ENCODE measurements around the gene EWSR1.

The EWSR1 gene

DNA sequence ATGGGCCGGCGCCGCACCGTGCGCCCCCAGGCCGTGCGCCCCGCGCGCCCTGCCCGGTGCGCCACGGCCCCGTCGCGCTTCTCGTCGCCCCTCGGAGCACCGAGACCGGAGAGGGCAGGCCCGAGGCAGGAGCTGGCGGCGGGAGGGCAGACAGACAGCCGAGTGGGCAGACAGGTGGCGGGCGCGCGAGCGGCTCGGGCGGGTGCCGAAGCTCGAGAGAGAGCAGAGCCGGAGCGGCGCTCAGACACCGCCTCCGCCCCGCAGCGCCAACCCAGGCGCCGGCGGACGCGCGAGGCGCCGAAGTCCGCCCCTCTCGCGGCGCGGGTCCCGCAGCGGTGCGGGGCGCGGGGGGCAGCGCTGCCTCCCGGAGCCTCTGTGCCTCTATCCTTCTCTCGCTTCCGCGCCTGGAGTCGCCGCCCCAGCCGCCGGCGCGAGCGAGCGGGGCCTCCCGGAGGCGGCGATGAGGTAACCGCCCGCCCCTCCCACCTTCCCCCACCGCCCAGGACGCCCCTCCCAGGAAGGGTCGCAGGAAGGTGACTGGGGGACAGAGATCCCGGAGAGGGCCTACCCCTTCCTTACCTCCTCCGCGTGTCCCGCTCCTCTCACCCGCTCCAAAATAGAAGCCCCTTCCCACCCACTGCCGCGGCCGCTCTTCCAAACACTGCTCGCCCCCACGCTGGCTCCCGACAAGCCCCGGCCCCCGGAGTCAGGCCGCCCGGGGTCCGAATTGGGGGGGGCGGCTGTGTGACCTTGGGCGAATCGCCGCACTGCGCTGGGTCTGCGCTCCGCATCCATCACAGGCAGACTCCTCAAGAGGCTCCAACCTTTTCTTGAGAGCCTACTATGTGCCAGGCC is 47.4 kb downstream of the EWSR1 start, which contains the start of gene RASL10A:
TSS of gene RASL10A (minus strand) at position 412 of the 855 bp plus-strand sequence. CDS start 451 bp downstream, outside the sequence.
- peaks cover 11% of the 10 kb centered on the region; the same call in 1 of the 2 replicates for H3K4me1 ChIP-seq (ENCODE audit: insufficient read depth, low read length)
- peaks cover 9% of the 10 kb centered on the region for H3K27me3 ChIP-seq (ENCODE audit: insufficient read depth, low read length, poor library complexity)
- H3K4me2 ChIP-seq (ENCODE audit: insufficient read depth, low read length), result peak within 1 kb of the TSS; percentile 54
- TF ChIP-seq, protein P1, sequence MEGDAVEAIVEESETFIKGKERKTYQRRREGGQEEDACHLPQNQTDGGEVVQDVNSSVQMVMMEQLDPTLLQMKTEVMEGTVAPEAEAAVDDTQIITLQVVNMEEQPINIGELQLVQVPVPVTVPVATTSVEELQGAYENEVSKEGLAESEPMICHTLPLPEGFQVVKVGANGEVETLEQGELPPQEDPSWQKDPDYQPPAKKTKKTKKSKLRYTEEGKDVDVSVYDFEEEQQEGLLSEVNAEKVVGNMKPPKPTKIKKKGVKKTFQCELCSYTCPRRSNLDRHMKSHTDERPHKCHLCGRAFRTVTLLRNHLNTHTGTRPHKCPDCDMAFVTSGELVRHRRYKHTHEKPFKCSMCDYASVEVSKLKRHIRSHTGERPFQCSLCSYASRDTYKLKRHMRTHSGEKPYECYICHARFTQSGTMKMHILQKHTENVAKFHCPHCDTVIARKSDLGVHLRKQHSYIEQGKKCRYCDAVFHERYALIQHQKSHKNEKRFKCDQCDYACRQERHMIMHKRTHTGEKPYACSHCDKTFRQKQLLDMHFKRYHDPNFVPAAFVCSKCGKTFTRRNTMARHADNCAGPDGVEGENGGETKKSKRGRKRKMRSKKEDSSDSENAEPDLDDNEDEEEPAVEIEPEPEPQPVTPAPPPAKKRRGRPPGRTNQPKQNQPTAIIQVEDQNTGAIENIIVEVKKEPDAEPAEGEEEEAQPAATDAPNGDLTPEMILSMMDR (IDR thresholded peaks at IDR 0.05; ENCODE audit: borderline replicate concordance, extremely low read depth, low read length, poor library complexity, severe bottlenecking), result no peak
- no peak for TF ChIP-seq EZH2 (IDR thresholded peaks at IDR 0.05; ENCODE audit: borderline replicate concordance, low read depth, low read length, severe bottlenecking)
- no peaks in the 10 kb centered on the region for H3K79me2 ChIP-seq (ENCODE audit: insufficient read depth, low read length)
- peak within 1 kb of the TSS in 1 of 2 experiments; percentile 36; a peak in 2 of 4 replicates for H3K4me3 ChIP-seq (ENCODE audit: low read depth in 1 of 2, low read length in 2 of 2)
- H3K9ac ChIP-seq (ENCODE audit: low read depth, low read length), result no peak within 1 kb of the TSS; the same call in 1 of the 2 replicates
- H3K27ac ChIP-seq (ENCODE audit: low read length), result no peak within 1 kb of the TSS
- ATAC-seq (ENCODE audit: insufficient read depth, low read depth), result peak; percentile 55
- peaks cover 5% of the 10 kb centered on the region; the same call in 1 of the 2 replicates for H4K20me1 ChIP-seq (ENCODE audit: insufficient read depth, low read length)
- peak; percentile 32 for DNase-seq
- no peak within 1 kb of the TSS for H2AFZ ChIP-seq (ENCODE audit: low read depth, low read length)
- no peaks in the 10 kb centered on the region for H3K36me3 ChIP-seq (ENCODE audit: insufficient read depth, low read length)
- H3K9me3 ChIP-seq (ENCODE audit: insufficient read depth, low read length, severe bottlenecking), result no peaks in the 10 kb centered on the region

DNA sequence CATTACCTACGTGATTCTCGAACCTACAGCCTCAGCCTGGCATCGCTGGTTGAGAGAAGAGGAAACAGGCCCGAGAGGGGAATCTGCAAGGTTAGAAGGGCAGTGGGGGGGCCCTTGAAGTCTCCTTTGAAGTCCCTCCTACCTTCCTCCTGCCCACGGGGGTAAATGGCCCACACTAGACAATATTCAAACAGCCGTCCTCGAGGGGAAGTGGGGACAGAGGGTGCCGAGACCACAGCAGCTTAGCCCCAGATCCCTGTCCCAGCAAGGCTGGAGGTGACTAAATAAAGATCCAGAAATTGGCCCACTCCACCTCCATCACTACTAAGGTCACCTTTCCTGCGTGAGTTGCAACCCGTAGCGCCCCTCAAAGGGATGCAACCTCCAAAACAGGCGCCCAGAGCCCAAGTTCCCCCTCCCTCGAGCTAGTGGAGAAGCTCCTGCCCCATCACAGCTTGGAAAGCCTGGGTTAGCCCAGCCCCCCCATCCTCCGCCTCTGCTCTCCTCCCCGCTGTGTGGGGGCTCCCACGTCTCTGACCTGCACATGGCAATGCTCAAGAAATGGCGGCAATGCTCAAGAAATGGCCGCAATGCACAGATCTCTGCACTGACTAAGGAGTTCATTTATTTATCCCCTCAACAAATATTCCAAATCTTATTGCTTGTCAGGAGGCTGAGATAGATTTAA is 48.2 kb downstream of the EWSR1 start:
- Histone ChIP-seq H3K79me2 (ENCODE audit: insufficient read depth, low read length) (no peaks in the 10 kb centered on the region), H3K27me3 (ENCODE audit: insufficient read depth, low read length, poor library complexity) (peaks cover 9% of the 10 kb centered on the region), H3K4me2 (ENCODE audit: insufficient read depth, low read length) (no peak overlapping the region), H3K36me3 (ENCODE audit: insufficient read depth, low read length) (no peaks in the 10 kb centered on the region), H3K9me3 (ENCODE audit: insufficient read depth, low read length, severe bottlenecking) (no peaks in the 10 kb centered on the region), H2AFZ (ENCODE audit: low read depth, low read length) (no peak overlapping the region), H3K4me1 (ENCODE audit: insufficient read depth, low read length) (peaks cover 11% of the 10 kb centered on the region; the same call in 1 of the 2 replicates), H4K20me1 (ENCODE audit: insufficient read depth, low read length) (peaks cover 5% of the 10 kb centered on the region; the same call in 1 of the 2 replicates), H3K27ac (ENCODE audit: low read length) (no peak overlapping the region), H3K4me3 (ENCODE audit: low read depth in 1 of 2, low read length in 2 of 2) (no peak overlapping the region), H3K9ac (ENCODE audit: low read depth, low read length) (no peak overlapping the region)
- DNase-seq, result no peak
- TF ChIP-seq, protein P1 (IDR thresholded peaks at IDR 0.05; ENCODE audit: borderline replicate concordance, extremely low read depth, low read length, poor library complexity, severe bottlenecking), result no peak
- no peak for TF ChIP-seq EZH2 (IDR thresholded peaks at IDR 0.05; ENCODE audit: borderline replicate concordance, low read depth, low read length, severe bottlenecking)
- ATAC-seq (ENCODE audit: insufficient read depth, low read depth), result no peak

DNA sequence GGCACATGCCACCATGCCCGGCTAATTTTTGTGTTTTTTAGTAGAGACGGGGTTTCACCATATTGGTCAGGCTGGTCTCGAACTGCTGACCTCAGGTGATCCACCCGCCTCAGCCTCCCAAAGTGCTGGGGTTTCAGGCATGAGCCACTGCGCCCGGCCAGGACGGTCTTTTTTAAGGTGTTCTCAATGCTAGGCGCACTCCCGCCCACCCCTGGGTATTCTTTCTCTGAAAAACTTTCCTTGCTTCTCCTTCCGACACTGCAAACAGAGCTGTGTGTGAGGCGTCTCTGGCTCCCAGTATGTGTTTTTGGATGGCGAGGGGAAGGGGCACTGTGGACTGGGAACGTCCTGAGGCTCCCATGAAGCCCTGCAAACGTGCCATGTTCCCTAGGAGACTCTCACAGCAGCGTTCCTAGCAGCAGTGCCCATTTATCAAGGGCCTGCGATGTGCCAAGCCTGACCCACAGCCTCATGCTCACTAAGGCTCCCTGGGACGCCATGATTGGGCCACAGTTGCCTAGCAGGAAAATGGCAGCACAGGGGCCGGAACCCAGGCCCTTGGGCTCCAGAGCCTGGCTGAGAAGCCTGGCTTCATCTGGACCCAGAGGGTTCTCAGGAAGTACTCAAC is 49.9 kb downstream of the EWSR1 start:
- Histone ChIP-seq H3K4me2 (ENCODE audit: insufficient read depth, low read length) (no peak overlapping the region), H3K4me3 (ENCODE audit: low read depth in 1 of 2, low read length in 2 of 2) (no peak overlapping the region), H3K79me2 (ENCODE audit: insufficient read depth, low read length) (no peaks in the 10 kb centered on the region), H3K9ac (ENCODE audit: low read depth, low read length) (no peak overlapping the region), H4K20me1 (ENCODE audit: insufficient read depth, low read length) (peaks cover 5% of the 10 kb centered on the region; the same call in 1 of the 2 replicates), H3K27ac (ENCODE audit: low read length) (no peak overlapping the region), H3K9me3 (ENCODE audit: insufficient read depth, low read length, severe bottlenecking) (no peaks in the 10 kb centered on the region), H3K27me3 (ENCODE audit: insufficient read depth, low read length, poor library complexity) (peaks cover 9% of the 10 kb centered on the region), H2AFZ (ENCODE audit: low read depth, low read length) (no peak overlapping the region), H3K4me1 (ENCODE audit: insufficient read depth, low read length) (peaks cover 11% of the 10 kb centered on the region; the same call in 1 of the 2 replicates), H3K36me3 (ENCODE audit: insufficient read depth, low read length) (no peaks in the 10 kb centered on the region)
- ATAC-seq (ENCODE audit: insufficient read depth, low read depth) (no peak), DNase-seq (no peak)
- TF ChIP-seq, protein P1 (IDR thresholded peaks at IDR 0.05; ENCODE audit: borderline replicate concordance, extremely low read depth, low read length, poor library complexity, severe bottlenecking), result no peak
- TF ChIP-seq EZH2 (IDR thresholded peaks at IDR 0.05; ENCODE audit: borderline replicate concordance, low read depth, low read length, severe bottlenecking), result no peak

Measured in DND-41 (cell line).